ENCODE data around the gene PNPLA2. TPM values are rescaled to one million over a fixed set of nuclear protein-coding genes. Genes with fewer than 3 reads are reported as not detected.

The PNPLA2 gene
- total RNA-seq, 1 experiment from 2014 or later = 66.5 TPM

GRCh38 chr11:788009-788640, 30.6 kb upstream of the PNPLA2 start:
- Mint-ChIP-seq H3K27me3 (ENCODE audit: low read depth) (no peaks in the 10 kb centered on the region), H3K27ac (no peak overlapping the region), H3K4me3 (no peak overlapping the region), H3K36me3 (peaks cover 3% of the 10 kb centered on the region), H3K4me1 (peaks cover 18% of the 10 kb centered on the region), H3K9me3 (no peaks in the 10 kb centered on the region)
- ChIA-PET POLR2A (no interaction called here), CTCF (no interaction called here)
- no peak for ATAC-seq
- TF ChIP-seq, protein P1, sequence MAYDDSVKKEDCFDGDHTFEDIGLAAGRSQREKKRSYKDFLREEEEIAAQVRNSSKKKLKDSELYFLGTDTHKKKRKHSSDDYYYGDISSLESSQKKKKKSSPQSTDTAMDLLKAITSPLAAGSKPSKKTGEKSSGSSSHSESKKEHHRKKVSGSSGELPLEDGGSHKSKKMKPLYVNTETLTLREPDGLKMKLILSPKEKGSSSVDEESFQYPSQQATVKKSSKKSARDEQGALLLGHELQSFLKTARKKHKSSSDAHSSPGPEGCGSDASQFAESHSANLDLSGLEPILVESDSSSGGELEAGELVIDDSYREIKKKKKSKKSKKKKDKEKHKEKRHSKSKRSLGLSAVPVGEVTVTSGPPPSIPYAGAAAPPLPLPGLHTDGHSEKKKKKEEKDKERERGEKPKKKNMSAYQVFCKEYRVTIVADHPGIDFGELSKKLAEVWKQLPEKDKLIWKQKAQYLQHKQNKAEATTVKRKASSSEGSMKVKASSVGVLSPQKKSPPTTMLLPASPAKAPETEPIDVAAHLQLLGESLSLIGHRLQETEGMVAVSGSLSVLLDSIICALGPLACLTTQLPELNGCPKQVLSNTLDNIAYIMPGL (CRISPR knock-in tag; IDR thresholded peaks at IDR 0.05) = no peak
- no peak for TF ChIP-seq AR (CRISPR knock-in tag; IDR thresholded peaks at IDR 0.05)
- no peak for TF ChIP-seq ZBTB21 (CRISPR knock-in tag; IDR thresholded peaks at IDR 0.05; ENCODE audit: borderline replicate concordance)
- TF ChIP-seq, protein P2, sequence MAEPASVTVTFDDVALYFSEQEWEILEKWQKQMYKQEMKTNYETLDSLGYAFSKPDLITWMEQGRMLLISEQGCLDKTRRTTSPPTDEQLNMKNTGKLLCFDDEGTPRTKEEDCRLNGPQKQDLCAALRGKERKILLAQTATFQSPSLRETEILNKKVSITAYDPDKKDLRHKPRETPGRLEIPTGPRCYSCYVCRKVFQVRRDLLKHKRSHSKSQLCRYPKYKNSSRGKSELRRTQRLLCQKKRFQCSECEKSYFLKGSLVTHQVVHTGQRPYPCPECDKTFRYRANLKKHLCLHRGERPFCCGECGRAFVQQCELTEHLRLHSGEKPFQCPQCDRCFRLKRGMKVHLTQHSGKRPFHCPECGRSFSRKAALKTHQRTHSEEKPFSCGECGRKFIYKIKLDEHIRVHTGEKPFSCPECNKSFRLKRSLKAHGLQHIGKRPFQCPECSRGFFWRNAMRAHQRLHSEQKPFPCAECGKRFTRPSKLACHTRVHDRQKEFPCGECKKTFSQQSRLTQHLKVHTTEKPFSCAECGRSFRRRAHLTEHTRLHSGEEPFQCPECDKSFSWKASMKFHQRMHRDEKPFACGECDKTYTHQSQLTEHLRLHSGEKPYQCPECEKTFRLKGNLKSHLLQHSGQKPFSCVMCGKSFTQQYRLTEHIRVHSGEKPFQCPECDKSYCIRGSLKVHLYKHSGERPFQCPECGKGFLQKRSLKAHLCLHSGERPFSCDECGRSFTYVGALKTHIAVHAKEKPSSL (CRISPR knock-in tag; conservative IDR thresholded peaks at IDR 0.05) = no peak
- TF ChIP-seq RELA (CRISPR knock-in tag; IDR thresholded peaks at IDR 0.05; ENCODE audit: borderline replicate concordance) = no peak
- TF ChIP-seq, protein P3, sequence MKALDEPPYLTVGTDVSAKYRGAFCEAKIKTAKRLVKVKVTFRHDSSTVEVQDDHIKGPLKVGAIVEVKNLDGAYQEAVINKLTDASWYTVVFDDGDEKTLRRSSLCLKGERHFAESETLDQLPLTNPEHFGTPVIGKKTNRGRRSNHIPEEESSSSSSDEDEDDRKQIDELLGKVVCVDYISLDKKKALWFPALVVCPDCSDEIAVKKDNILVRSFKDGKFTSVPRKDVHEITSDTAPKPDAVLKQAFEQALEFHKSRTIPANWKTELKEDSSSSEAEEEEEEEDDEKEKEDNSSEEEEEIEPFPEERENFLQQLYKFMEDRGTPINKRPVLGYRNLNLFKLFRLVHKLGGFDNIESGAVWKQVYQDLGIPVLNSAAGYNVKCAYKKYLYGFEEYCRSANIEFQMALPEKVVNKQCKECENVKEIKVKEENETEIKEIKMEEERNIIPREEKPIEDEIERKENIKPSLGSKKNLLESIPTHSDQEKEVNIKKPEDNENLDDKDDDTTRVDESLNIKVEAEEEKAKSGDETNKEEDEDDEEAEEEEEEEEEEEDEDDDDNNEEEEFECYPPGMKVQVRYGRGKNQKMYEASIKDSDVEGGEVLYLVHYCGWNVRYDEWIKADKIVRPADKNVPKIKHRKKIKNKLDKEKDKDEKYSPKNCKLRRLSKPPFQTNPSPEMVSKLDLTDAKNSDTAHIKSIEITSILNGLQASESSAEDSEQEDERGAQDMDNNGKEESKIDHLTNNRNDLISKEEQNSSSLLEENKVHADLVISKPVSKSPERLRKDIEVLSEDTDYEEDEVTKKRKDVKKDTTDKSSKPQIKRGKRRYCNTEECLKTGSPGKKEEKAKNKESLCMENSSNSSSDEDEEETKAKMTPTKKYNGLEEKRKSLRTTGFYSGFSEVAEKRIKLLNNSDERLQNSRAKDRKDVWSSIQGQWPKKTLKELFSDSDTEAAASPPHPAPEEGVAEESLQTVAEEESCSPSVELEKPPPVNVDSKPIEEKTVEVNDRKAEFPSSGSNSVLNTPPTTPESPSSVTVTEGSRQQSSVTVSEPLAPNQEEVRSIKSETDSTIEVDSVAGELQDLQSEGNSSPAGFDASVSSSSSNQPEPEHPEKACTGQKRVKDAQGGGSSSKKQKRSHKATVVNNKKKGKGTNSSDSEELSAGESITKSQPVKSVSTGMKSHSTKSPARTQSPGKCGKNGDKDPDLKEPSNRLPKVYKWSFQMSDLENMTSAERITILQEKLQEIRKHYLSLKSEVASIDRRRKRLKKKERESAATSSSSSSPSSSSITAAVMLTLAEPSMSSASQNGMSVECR (CRISPR knock-in tag; IDR thresholded peaks at IDR 0.05; ENCODE audit: borderline replicate concordance) = no peak
- TF ChIP-seq NR1H2 (CRISPR knock-in tag; IDR thresholded peaks at IDR 0.05) = no peak
- TF ChIP-seq, protein P4, sequence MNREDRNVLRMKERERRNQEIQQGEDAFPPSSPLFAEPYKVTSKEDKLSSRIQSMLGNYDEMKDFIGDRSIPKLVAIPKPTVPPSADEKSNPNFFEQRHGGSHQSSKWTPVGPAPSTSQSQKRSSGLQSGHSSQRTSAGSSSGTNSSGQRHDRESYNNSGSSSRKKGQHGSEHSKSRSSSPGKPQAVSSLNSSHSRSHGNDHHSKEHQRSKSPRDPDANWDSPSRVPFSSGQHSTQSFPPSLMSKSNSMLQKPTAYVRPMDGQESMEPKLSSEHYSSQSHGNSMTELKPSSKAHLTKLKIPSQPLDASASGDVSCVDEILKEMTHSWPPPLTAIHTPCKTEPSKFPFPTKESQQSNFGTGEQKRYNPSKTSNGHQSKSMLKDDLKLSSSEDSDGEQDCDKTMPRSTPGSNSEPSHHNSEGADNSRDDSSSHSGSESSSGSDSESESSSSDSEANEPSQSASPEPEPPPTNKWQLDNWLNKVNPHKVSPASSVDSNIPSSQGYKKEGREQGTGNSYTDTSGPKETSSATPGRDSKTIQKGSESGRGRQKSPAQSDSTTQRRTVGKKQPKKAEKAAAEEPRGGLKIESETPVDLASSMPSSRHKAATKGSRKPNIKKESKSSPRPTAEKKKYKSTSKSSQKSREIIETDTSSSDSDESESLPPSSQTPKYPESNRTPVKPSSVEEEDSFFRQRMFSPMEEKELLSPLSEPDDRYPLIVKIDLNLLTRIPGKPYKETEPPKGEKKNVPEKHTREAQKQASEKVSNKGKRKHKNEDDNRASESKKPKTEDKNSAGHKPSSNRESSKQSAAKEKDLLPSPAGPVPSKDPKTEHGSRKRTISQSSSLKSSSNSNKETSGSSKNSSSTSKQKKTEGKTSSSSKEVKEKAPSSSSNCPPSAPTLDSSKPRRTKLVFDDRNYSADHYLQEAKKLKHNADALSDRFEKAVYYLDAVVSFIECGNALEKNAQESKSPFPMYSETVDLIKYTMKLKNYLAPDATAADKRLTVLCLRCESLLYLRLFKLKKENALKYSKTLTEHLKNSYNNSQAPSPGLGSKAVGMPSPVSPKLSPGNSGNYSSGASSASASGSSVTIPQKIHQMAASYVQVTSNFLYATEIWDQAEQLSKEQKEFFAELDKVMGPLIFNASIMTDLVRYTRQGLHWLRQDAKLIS (CRISPR knock-in tag; IDR thresholded peaks at IDR 0.05; ENCODE audit: borderline replicate concordance) = no peak
- TF ChIP-seq, protein P5, sequence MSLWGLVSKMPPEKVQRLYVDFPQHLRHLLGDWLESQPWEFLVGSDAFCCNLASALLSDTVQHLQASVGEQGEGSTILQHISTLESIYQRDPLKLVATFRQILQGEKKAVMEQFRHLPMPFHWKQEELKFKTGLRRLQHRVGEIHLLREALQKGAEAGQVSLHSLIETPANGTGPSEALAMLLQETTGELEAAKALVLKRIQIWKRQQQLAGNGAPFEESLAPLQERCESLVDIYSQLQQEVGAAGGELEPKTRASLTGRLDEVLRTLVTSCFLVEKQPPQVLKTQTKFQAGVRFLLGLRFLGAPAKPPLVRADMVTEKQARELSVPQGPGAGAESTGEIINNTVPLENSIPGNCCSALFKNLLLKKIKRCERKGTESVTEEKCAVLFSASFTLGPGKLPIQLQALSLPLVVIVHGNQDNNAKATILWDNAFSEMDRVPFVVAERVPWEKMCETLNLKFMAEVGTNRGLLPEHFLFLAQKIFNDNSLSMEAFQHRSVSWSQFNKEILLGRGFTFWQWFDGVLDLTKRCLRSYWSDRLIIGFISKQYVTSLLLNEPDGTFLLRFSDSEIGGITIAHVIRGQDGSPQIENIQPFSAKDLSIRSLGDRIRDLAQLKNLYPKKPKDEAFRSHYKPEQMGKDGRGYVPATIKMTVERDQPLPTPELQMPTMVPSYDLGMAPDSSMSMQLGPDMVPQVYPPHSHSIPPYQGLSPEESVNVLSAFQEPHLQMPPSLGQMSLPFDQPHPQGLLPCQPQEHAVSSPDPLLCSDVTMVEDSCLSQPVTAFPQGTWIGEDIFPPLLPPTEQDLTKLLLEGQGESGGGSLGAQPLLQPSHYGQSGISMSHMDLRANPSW (CRISPR knock-in tag; conservative IDR thresholded peaks at IDR 0.05; ENCODE audit: low read depth) = no peak
- no peak for TF ChIP-seq NFATC4 (CRISPR knock-in tag; IDR thresholded peaks at IDR 0.05)
- no peak for DNase-seq (ENCODE audit: low spot score)
